Effector memory CD8-positive, alpha-beta T cell (primary cell): ENCODE measurements around the gene CHD5.
"Not testable (repeated sequence)": the region's sequence is repeated elsewhere in the genome, so short reads cannot be mapped to it uniquely, and the experiment has no call there.

Experiments
- ATAC-seq: fragments of 150-1000 bp; cut with Tn5 transposase; replicated peaks from 2 replicates; pipeline ENCODE4 v1.10.0; 2021; ENCODE audit warnings: mild to moderate bottlenecking, moderate library complexity
- DNase-seq, 3 experiments: peaks; one replicate each; pipeline ENCODE4 v3.0.0; 2021
- H3K27ac Mint-ChIP-seq, 2 donors: one replicate each; pipeline ENCODE4 v1.8.0; 2022; ENCODE audit warnings: mild to moderate bottlenecking in 2 of 2, mixed read lengths in 2 of 2, moderate library complexity in 2 of 2
- H3K27me3 Mint-ChIP-seq, 2 donors: one replicate each; pipeline ENCODE4 v1.8.0; 2022; ENCODE audit warnings: mixed read lengths in 2 of 2
- H3K36me3 Mint-ChIP-seq: one replicate; pipeline ENCODE4 v1.8.0; 2022; ENCODE audit warnings: mild to moderate bottlenecking, moderate library complexity, mixed read lengths; ENCODE audit not compliant: insufficient read depth
- H3K4me1 Mint-ChIP-seq, 2 donors: one replicate each; pipeline ENCODE4 v1.8.0; 2022; ENCODE audit warnings: low read depth in 2 of 2, mixed read lengths in 2 of 2
- H3K4me3 Mint-ChIP-seq, 2 donors: one replicate each; pipeline ENCODE4 v1.8.0; 2022; ENCODE audit warnings: mild to moderate bottlenecking in 2 of 2, mixed read lengths in 2 of 2, moderate library complexity in 2 of 2
- H3K9me3 Mint-ChIP-seq, 2 donors: one replicate each; pipeline ENCODE4 v1.8.0; 2022; ENCODE audit warnings: mixed read lengths in 2 of 2

Gene CHD5

GRCh38 chr1:6086358-6086757 lies 93.8 kb downstream of the CHD5 start:
- ATAC-seq (no peak), DNase-seq (no peak)
- Mint-ChIP-seq H3K4me3 (no peak overlapping the region), H3K27ac (peak overlapping the region in 1 of 2 donors; percentile 19), H3K4me1 (no peaks in the 10 kb centered on the region), H3K9me3 (no peaks in the 10 kb centered on the region), H3K36me3 (peaks cover 60% of the 10 kb centered on the region), H3K27me3 (no peaks in the 10 kb centered on the region)

- H3K9me3 Mint-ChIP-seq = no peaks in the 10 kb centered on the region
- no peak for ATAC-seq
- peaks cover 59% of the 10 kb centered on the region for H3K36me3 Mint-ChIP-seq
These were observed 94.5 kb downstream of the CHD5 start for GRCh38 chr1:6085666-6086065.

GRCh38 chr1:6084781-6085495 lies 95.2 kb downstream of the CHD5 start:
- ATAC-seq (no peak), DNase-seq (no peak)
- H3K36me3 Mint-ChIP-seq = peaks cover 60% of the 10 kb centered on the region
- H3K27me3 Mint-ChIP-seq = no peaks in the 10 kb centered on the region
- H3K4me3 Mint-ChIP-seq = no peak overlapping the region
- H3K27ac Mint-ChIP-seq = peak overlapping the region in 1 of 2 donors; percentile 53
- no peaks in the 10 kb centered on the region for H3K4me1 Mint-ChIP-seq
- no peaks in the 10 kb centered on the region for H3K9me3 Mint-ChIP-seq

More at GRCh38 chr1:6085666-6086065, 94.5 kb downstream of the CHD5 start:
- no peak for DNase-seq
- no peaks in the 10 kb centered on the region for H3K27me3 Mint-ChIP-seq
- no peak overlapping the region for H3K4me3 Mint-ChIP-seq
- peak overlapping the region in 1 of 2 donors; percentile 19 for H3K27ac Mint-ChIP-seq
- H3K4me1 Mint-ChIP-seq = no peaks in the 10 kb centered on the region

GRCh38 chr1:6083801-6084446 lies 96.2 kb downstream of the CHD5 start:
- H3K27ac Mint-ChIP-seq = no peak overlapping the region
- DNase-seq (no peak), ATAC-seq (no peak)
- H3K9me3 Mint-ChIP-seq = no peaks in the 10 kb centered on the region
- H3K27me3 Mint-ChIP-seq = no peaks in the 10 kb centered on the region
- no peaks in the 10 kb centered on the region for H3K4me1 Mint-ChIP-seq
- H3K36me3 Mint-ChIP-seq = peaks cover 51% of the 10 kb centered on the region
- no peak overlapping the region for H3K4me3 Mint-ChIP-seq

GRCh38 chr1:6083385-6083784 lies 96.7 kb downstream of the CHD5 start:
- Mint-ChIP-seq H3K9me3 (no peaks in the 10 kb centered on the region), H3K27ac (no peak overlapping the region), H3K4me3 (no peak overlapping the region), H3K36me3 (peaks cover 50% of the 10 kb centered on the region), H3K4me1 (peaks cover 2 to 4% of the 10 kb centered on the region in 2 donors), H3K27me3 (no peaks in the 10 kb centered on the region)
- no peak for ATAC-seq
- DNase-seq = no peak

- DNase-seq (no peak), ATAC-seq (no peak)
- Mint-ChIP-seq H3K36me3 (peaks cover 43% of the 10 kb centered on the region), H3K4me1 (peaks cover 4 to 6% of the 10 kb centered on the region in 2 donors), H3K4me3 (no peak overlapping the region), H3K9me3 (no peaks in the 10 kb centered on the region), H3K27me3 (no peaks in the 10 kb centered on the region), H3K27ac (no peak overlapping the region)
These were observed 97.6 kb downstream of the CHD5 start for GRCh38 chr1:6082430-6082971.

GRCh38 chr1:6081901-6082300 lies 98.2 kb downstream of the CHD5 start:
- no peaks in the 10 kb centered on the region for H3K9me3 Mint-ChIP-seq

GRCh38 chr1:6080469-6080868 lies 99.7 kb downstream of the CHD5 start:
- no peak for DNase-seq
- Mint-ChIP-seq H3K9me3 (no peaks in the 10 kb centered on the region), H3K27ac (no peak overlapping the region), H3K27me3 (no peaks in the 10 kb centered on the region), H3K4me1 (peaks cover 4 to 6% of the 10 kb centered on the region in 2 donors), H3K4me3 (no peak overlapping the region), H3K36me3 (peaks cover 45% of the 10 kb centered on the region)
- no peak for ATAC-seq

More at GRCh38 chr1:6081901-6082300, 98.2 kb downstream of the CHD5 start:
- ATAC-seq = no peak
- Mint-ChIP-seq H3K36me3 (peaks cover 41% of the 10 kb centered on the region), H3K27me3 (no peaks in the 10 kb centered on the region), H3K4me3 (no peak overlapping the region), H3K27ac (peak overlapping the region in 1 of 2 donors; percentile 10), H3K4me1 (peaks cover 4 to 6% of the 10 kb centered on the region in 2 donors)
- DNase-seq = no peak

- ATAC-seq = no peak
- no peak for DNase-seq
- Mint-ChIP-seq H3K27me3 (no peaks in the 10 kb centered on the region), H3K9me3 (no peaks in the 10 kb centered on the region), H3K4me3 (no peak overlapping the region), H3K27ac (peak overlapping the region in 1 of 2 donors; percentile 74), H3K36me3 (peaks cover 48% of the 10 kb centered on the region), H3K4me1 (peaks cover 8 to 10% of the 10 kb centered on the region in 2 donors)
These were observed 102.2 kb downstream of the CHD5 start for GRCh38 chr1:6077919-6078318.

- H3K9me3 Mint-ChIP-seq = no peaks in the 10 kb centered on the region
- ATAC-seq (no peak), DNase-seq (no peak)
- H3K4me1 Mint-ChIP-seq = peaks cover 8 to 10% of the 10 kb centered on the region in 2 donors
- H3K27ac Mint-ChIP-seq = peak overlapping the region; percentile 67 to 74
- H3K36me3 Mint-ChIP-seq = peaks cover 47% of the 10 kb centered on the region
- no peak overlapping the region for H3K4me3 Mint-ChIP-seq
- no peaks in the 10 kb centered on the region for H3K27me3 Mint-ChIP-seq
These were observed 102.6 kb downstream of the CHD5 start for GRCh38 chr1:6077506-6077905.

- H3K4me3 Mint-ChIP-seq, H3K4me1 Mint-ChIP-seq, ATAC-seq, DNase-seq, H3K27me3 Mint-ChIP-seq, H3K9me3 Mint-ChIP-seq: not testable (repeated sequence)
- H3K27ac Mint-ChIP-seq = peak overlapping the region in 1 of 2 donors; percentile 67
- peaks cover 44% of the 10 kb centered on the region for H3K36me3 Mint-ChIP-seq
These were observed 103.1 kb downstream of the CHD5 start for GRCh38 chr1:6077061-6077460.

- H3K36me3 Mint-ChIP-seq = peaks cover 48% of the 10 kb centered on the region
- H3K27me3 Mint-ChIP-seq = no peaks in the 10 kb centered on the region
- H3K9me3 Mint-ChIP-seq = no peaks in the 10 kb centered on the region
- no peak overlapping the region for H3K4me3 Mint-ChIP-seq
- no peak for DNase-seq
- ATAC-seq = no peak
- peak overlapping the region in 1 of 2 donors; percentile 25 for H3K27ac Mint-ChIP-seq
- H3K4me1 Mint-ChIP-seq = peaks cover 8 to 10% of the 10 kb centered on the region in 2 donors
These were observed 104.4 kb downstream of the CHD5 start for GRCh38 chr1:6075748-6076147.

GRCh38 chr1:6074192-6074901 lies 105.8 kb downstream of the CHD5 start:
- DNase-seq (no peak), ATAC-seq (no peak)
- Mint-ChIP-seq H3K4me1 (peaks cover 8 to 14% of the 10 kb centered on the region in 2 donors), H3K27me3 (no peaks in the 10 kb centered on the region), H3K36me3 (peaks cover 41% of the 10 kb centered on the region), H3K4me3 (no peak overlapping the region), H3K9me3 (no peaks in the 10 kb centered on the region), H3K27ac (peak overlapping the region in 1 of 2 donors; percentile 25)
